Inflammatory macrophage treated with lipopolysaccharide for 1 hour (primary cell): ENCODE measurements around the gene RRAGB.
"Not testable (repeated sequence)": the region's sequence is repeated elsewhere in the genome, so short reads cannot be mapped to it uniquely, and the experiment has no call there.

Experiments used
- DNase-seq, 2 donors: peaks; one replicate each; pipeline ENCODE4 v3.0.0-alpha.2; 2020 to 2022

RRAGB gene

GRCh38 chrX:55774419-55774818, 56.9 kb downstream of the RRAGB start:
- not testable (repeated sequence) for DNase-seq

DNA sequence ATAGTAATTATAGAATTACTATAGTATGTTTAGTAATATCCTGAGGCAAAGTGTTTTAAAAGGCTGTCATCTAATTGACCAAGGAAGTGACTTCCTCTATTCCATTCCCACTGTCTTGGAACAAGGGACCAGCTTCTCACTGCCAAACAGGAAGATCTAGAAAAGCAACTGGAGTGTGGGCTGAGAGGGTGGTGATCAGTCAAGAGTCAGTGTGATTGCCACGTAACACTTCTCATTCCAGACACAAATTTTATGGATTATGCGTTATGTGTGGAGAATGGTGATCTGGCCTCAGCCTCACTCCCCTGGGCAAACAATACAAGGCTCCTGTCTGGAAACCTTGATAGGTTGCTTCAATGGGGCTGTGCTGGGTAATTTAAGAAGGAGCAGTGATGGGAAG, 60.0 kb downstream of the RRAGB start:
- DNase-seq: peak in 1 of 2 donors; percentile 5

DNA sequence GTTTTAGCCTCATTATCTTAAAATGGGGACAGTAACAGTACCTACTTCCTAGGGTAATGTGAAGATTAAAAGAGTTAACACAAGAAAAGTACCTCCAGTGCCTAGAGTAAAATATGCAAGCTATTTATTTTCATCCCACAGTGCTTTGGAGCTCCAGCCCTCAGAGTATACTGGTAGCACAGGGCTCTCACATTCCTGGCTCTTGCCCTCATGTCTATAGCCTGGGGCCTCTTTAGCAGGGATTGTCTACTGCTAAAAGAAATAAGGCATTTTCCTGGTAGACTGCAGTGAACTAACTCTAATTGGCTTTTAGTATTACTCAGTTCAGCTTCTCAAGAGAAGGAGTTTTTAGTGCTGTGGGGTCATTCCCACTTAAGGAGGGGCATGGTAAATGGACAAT, 60.8 kb downstream of the RRAGB start:
- no peak for DNase-seq

- no peak for DNase-seq
These were observed 66.2 kb downstream of the RRAGB start for GRCh38 chrX:55783723-55784122.

DNA sequence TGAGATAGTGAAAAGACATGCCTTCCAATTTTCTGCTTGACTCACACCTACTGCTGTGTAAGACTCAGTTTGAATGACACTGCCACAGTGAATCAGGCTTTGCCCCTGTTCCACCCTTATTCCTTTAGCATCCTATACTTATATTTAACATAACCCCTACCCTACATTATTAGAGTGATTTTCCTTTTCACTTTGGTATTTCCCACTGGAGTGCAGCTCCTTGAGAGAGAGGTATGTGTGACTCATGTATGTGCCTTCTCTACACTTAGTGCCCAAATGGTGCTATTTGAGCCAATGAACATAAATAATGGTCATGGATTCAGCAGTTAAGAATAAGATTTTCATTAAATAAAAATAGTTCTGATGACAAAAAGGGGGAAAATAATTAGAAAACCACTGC, 69.5 kb downstream of the RRAGB start:
- no peak for DNase-seq

- no peak for DNase-seq
These were observed 70.2 kb downstream of the RRAGB start for GRCh38 chrX:55787727-55788126.

DNA sequence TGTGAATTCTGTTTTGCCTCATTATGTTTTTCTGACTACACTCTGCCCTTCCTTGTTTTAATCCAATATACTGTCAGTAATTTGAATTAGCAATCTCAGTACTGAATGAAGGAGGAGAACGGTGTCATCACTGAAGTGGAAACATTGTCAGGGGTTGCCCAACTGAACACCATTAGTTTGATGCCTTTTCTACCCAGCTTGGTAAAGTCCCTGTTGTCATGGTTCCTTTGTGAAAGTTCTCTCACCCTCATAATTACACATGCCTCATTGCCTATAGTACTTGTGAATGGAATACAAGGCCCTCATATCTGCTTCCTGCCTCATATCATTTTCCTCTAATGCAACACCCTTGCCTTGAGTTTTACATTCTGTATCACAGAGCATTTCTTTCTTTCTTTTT, 76.9 kb downstream of the RRAGB start:
- DNase-seq: no peak

DNA sequence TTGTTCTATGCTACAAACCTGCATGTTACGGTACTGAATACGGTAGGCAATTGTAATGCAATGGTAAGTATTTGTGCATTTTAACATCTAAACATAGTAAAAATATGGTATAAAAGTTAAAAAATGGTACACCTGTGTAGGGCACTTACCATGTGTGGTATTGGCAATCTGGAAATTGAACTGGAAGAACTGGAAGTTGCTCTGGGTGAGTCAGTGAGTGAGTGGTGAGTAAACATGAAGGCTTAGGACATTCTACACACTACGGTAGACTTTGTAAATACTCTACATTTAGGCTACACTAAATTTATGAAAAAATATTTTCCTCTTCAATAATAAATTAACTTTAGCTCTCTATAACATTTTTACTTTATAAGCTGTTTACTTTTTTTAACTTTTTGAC, 78.9 kb downstream of the RRAGB start:
- no peak for DNase-seq

DNA sequence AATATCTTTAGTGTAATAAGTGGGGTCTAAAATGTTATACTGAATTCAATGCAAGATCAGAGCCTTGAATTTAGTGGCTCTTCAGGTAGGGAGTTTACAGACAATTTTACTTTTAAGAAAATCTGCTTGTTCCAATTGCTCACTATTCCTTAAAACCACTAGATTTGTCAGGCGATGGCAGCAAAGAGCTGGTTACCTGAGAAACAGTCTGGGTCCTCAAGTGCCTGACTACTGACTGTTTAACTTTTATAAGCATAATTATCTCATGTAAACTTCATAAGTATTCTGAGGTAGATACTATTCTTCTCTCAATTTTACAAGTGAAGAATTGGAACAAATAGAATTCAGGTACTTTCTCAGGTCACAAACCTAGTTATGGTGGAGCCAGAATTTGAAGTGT, 84.3 kb downstream of the RRAGB start:
- no peak for DNase-seq
